Measurements from ENCODE around the gene SLC12A7. TPM values are rescaled to one million over a fixed set of nuclear protein-coding genes. Genes with fewer than 3 reads are reported as not detected.

Gene SLC12A7
- total and polyA plus RNA-seq, 2 donors: 12.2 to 23.5 TPM

DNA sequence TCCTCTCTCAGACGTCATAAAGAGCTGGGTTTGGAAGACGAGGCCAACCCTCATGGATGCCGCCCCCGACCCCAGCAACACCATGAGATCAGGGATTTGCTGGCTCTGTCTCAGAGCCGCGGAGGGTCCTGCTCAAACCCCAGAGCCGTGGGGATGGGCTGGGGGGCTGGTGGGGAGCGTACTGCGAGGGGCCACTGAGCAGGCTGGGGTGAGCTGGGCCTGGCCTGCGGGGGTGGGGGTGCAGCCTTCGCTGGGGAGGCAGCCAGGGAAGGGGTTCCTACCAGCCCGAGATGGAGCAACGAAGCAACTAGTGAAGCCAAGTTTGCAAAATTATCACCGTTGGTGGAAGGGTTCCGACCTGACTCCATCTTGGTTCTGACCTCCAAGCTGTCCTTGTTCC, 5.1 kb upstream of the SLC12A7 start:
- WGBS: 98% methylated on average over 15 of the region's 15 CpGs
- no peak overlapping the region for H3K4me3 ChIP-seq (ENCODE audit: low read length in 2 of 2)
- peaks cover 18 to 64% of the 10 kb centered on the region in 2 donors for H3K4me1 ChIP-seq (ENCODE audit: control insufficient read depth in 2 of 2, insufficient read depth in 2 of 2, low read length in 2 of 2)
- peaks cover 0 to 6% of the 10 kb centered on the region in 2 donors for H3K9me3 ChIP-seq (ENCODE audit: control insufficient read depth in 2 of 2, insufficient read depth in 1 of 2, low read length in 1 of 2)
- H3K36me3 ChIP-seq (ENCODE audit: control insufficient read depth in 2 of 2, insufficient read depth in 2 of 2, low read length in 1 of 2): no peaks in the 10 kb centered on the region
- DNase-seq (ENCODE audit: low read depth in 6 of 9, low spot score in 9 of 9): no peak
- H3K27ac ChIP-seq (ENCODE audit: low read depth in 1 of 2, low read length in 1 of 2): no peak overlapping the region
- H3K27me3 ChIP-seq (ENCODE audit: control insufficient read depth in 2 of 2, insufficient read depth in 1 of 2, low read length in 1 of 2): peaks cover 0 to 4% of the 10 kb centered on the region in 2 donors

- Histone ChIP-seq H3K36me3 (ENCODE audit: control insufficient read depth in 2 of 2, insufficient read depth in 2 of 2, low read length in 1 of 2) (no peaks in the 10 kb centered on the region), H3K27ac (ENCODE audit: low read depth in 1 of 2, low read length in 1 of 2) (no peak overlapping the region), H3K27me3 (ENCODE audit: control insufficient read depth in 2 of 2, insufficient read depth in 1 of 2, low read length in 1 of 2) (peaks cover 0 to 4% of the 10 kb centered on the region in 2 donors), H3K4me3 (ENCODE audit: low read length in 2 of 2) (no peak overlapping the region), H3K9me3 (ENCODE audit: control insufficient read depth in 2 of 2, insufficient read depth in 1 of 2, low read length in 1 of 2) (peaks cover 0 to 4% of the 10 kb centered on the region in 2 donors), H3K4me1 (ENCODE audit: control insufficient read depth in 2 of 2, insufficient read depth in 2 of 2, low read length in 2 of 2) (peaks cover 18 to 64% of the 10 kb centered on the region in 2 donors)
- WGBS: 95% methylated on average over 19 of the region's 19 CpGs
- no peak for DNase-seq (ENCODE audit: low read depth in 6 of 9, low spot score in 9 of 9)
Measured at GRCh38 chr5:1116109-1116740, 4.4 kb upstream of the SLC12A7 start.

GRCh38 chr5:1115123-1115815, 3.4 kb upstream of the SLC12A7 start:
- DNase-seq (ENCODE audit: low read depth in 6 of 9, low spot score in 9 of 9): no peak
- Histone ChIP-seq H3K9me3 (ENCODE audit: control insufficient read depth in 2 of 2, insufficient read depth in 1 of 2, low read length in 1 of 2) (no peaks in the 10 kb centered on the region), H3K36me3 (ENCODE audit: control insufficient read depth in 2 of 2, insufficient read depth in 2 of 2, low read length in 1 of 2) (no peaks in the 10 kb centered on the region), H3K27me3 (ENCODE audit: control insufficient read depth in 2 of 2, insufficient read depth in 1 of 2, low read length in 1 of 2) (peaks cover 0 to 4% of the 10 kb centered on the region in 2 donors), H3K27ac (ENCODE audit: low read depth in 1 of 2, low read length in 1 of 2) (no peak overlapping the region), H3K4me1 (ENCODE audit: control insufficient read depth in 2 of 2, insufficient read depth in 2 of 2, low read length in 2 of 2) (peaks cover 24 to 73% of the 10 kb centered on the region in 2 donors), H3K4me3 (ENCODE audit: low read length in 2 of 2) (no peak overlapping the region)
- WGBS: 86% methylated on average over 23 of the region's 23 CpGs

DNA sequence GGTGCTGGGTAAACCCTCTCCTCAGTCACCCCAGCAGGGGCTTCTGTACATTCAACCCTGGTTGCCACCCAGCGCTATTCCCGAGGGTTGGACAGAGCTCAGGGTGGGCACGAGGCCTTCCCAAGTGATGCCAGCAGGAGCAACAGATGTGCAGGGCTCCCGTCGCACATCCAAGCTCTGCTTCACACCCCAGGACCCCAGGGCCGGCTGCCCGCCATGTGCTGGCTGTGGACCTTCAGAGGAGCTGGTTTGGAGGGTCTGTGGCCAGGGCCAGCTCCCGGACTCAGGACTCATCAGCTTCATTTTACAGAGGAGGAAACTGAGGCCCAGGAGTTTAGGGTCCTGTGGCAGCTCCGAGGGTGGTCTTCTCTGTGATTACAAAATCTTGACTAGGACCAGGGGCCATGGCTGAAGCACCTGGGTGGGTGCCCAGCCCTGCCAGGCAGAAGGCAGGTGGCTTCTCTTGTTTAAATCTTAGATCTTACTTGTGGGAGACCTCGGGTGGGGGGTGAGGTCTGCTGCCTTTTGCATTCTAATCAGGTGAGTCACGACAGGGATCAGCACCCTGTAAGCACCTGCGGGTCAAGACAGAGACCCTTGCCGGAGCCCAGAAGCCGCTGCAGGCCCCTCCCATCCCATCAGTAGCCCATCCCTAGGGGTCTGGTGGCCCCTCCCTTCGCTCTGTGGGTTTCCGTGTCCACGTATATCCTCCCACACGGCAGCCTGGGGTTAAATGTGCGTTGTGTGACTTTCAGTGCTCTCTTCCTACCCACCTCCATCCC, 2.1 kb upstream of the SLC12A7 start:
- no peak for DNase-seq (ENCODE audit: low read depth in 6 of 9, low spot score in 9 of 9)
- WGBS: 78% methylated on average over 19 of the region's 19 CpGs
- Histone ChIP-seq H3K4me1 (ENCODE audit: control insufficient read depth in 2 of 2, insufficient read depth in 2 of 2, low read length in 2 of 2) (peaks cover 31 to 80% of the 10 kb centered on the region in 2 donors), H3K36me3 (ENCODE audit: control insufficient read depth in 2 of 2, insufficient read depth in 2 of 2, low read length in 1 of 2) (no peaks in the 10 kb centered on the region), H3K27ac (ENCODE audit: low read depth in 1 of 2, low read length in 1 of 2) (no peak overlapping the region), H3K4me3 (ENCODE audit: low read length in 2 of 2) (no peak overlapping the region), H3K27me3 (ENCODE audit: control insufficient read depth in 2 of 2, insufficient read depth in 1 of 2, low read length in 1 of 2) (peaks cover 0 to 7% of the 10 kb centered on the region in 2 donors), H3K9me3 (ENCODE audit: control insufficient read depth in 2 of 2, insufficient read depth in 1 of 2, low read length in 1 of 2) (no peaks in the 10 kb centered on the region)

- Histone ChIP-seq H3K27me3 (ENCODE audit: control insufficient read depth in 2 of 2, insufficient read depth in 1 of 2, low read length in 1 of 2) (peaks cover 0 to 11% of the 10 kb centered on the region in 2 donors), H3K9me3 (ENCODE audit: control insufficient read depth in 2 of 2, insufficient read depth in 1 of 2, low read length in 1 of 2) (peaks cover 0 to 5% of the 10 kb centered on the region in 2 donors), H3K36me3 (ENCODE audit: control insufficient read depth in 2 of 2, insufficient read depth in 2 of 2, low read length in 1 of 2) (no peaks in the 10 kb centered on the region), H3K4me1 (ENCODE audit: control insufficient read depth in 2 of 2, insufficient read depth in 2 of 2, low read length in 2 of 2) (peaks cover 32 to 80% of the 10 kb centered on the region in 2 donors), H3K27ac (ENCODE audit: low read depth in 1 of 2, low read length in 1 of 2) (no peak overlapping the region), H3K4me3 (ENCODE audit: low read length in 2 of 2) (no peak overlapping the region)
- 67% methylated on average over 5 of the region's 5 CpGs for WGBS
- DNase-seq (ENCODE audit: low read depth in 6 of 9, low spot score in 9 of 9): no peak
Measured at GRCh38 chr5:1113332-1113690, 1.4 kb upstream of the SLC12A7 start.

GRCh38 chr5:1112596-1113331, 901 bp upstream of the SLC12A7 start:
- H3K36me3 ChIP-seq (ENCODE audit: control insufficient read depth in 2 of 2, insufficient read depth in 2 of 2, low read length in 1 of 2): no peaks in the 10 kb centered on the region
- peaks cover 0 to 5% of the 10 kb centered on the region in 2 donors for H3K9me3 ChIP-seq (ENCODE audit: control insufficient read depth in 2 of 2, insufficient read depth in 1 of 2, low read length in 1 of 2)
- H3K4me3 ChIP-seq (ENCODE audit: low read length in 2 of 2): no peak overlapping the region
- no peak overlapping the region for H3K27ac ChIP-seq (ENCODE audit: low read depth in 1 of 2, low read length in 1 of 2)
- H3K27me3 ChIP-seq (ENCODE audit: control insufficient read depth in 2 of 2, insufficient read depth in 1 of 2, low read length in 1 of 2): peaks cover 0 to 9% of the 10 kb centered on the region in 2 donors
- peaks cover 35 to 80% of the 10 kb centered on the region in 2 donors for H3K4me1 ChIP-seq (ENCODE audit: control insufficient read depth in 2 of 2, insufficient read depth in 2 of 2, low read length in 2 of 2)
- WGBS: 26% methylated on average over 13 of the region's 13 CpGs
- peak in 1 of 9 donors; percentile 53 for DNase-seq (ENCODE audit: low read depth in 6 of 9, low spot score in 9 of 9)

DNA sequence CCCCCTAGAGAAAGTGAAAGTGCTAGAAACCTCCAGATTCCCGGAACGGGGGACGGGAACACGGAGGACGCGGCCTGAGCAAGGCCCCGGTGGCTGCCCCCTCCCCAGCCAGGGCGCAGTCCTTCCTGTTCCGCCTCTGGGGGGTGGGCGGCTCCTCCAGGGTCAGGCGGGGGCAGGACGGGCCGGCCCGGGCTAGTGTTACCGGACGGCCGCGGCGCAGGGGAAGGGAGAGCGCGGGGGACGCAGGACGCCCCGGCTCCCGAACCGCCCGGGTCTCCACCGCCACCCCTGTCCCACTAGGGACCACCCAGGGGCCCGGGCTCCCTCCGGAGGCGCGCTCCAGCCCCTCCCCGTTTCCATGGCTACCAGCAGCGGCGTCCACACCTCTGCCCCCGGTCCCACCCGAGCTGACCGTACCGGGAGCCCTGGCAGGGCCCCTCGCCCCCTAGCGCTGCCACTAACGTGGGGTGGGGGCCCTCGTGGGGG, 579 bp downstream of the SLC12A7 start:
- under 1% methylated on average over 43 of the region's 43 CpGs for WGBS
- H3K36me3 ChIP-seq (ENCODE audit: control insufficient read depth in 2 of 2, insufficient read depth in 2 of 2, low read length in 1 of 2): no peaks in the 10 kb centered on the region
- peak overlapping the region; percentile 57 to 62 for H3K27ac ChIP-seq (ENCODE audit: low read depth in 1 of 2, low read length in 1 of 2)
- H3K27me3 ChIP-seq (ENCODE audit: control insufficient read depth in 2 of 2, insufficient read depth in 1 of 2, low read length in 1 of 2): peaks cover 0 to 9% of the 10 kb centered on the region in 2 donors
- peaks cover 0 to 5% of the 10 kb centered on the region in 2 donors for H3K9me3 ChIP-seq (ENCODE audit: control insufficient read depth in 2 of 2, insufficient read depth in 1 of 2, low read length in 1 of 2)
- DNase-seq (ENCODE audit: low read depth in 6 of 9, low spot score in 9 of 9): peak in 1 of 9 donors; percentile 47
- H3K4me1 ChIP-seq (ENCODE audit: control insufficient read depth in 2 of 2, insufficient read depth in 2 of 2, low read length in 2 of 2): peaks cover 46 to 80% of the 10 kb centered on the region in 2 donors
- peak overlapping the region; percentile 73 to 82 for H3K4me3 ChIP-seq (ENCODE audit: low read length in 2 of 2)

GRCh38 chr5:1110307-1111240, 1.3 kb downstream of the SLC12A7 start:
- no peak for DNase-seq (ENCODE audit: low read depth in 6 of 9, low spot score in 9 of 9)
- H3K36me3 ChIP-seq (ENCODE audit: control insufficient read depth in 2 of 2, insufficient read depth in 2 of 2, low read length in 1 of 2): no peaks in the 10 kb centered on the region
- peaks cover 0 to 5% of the 10 kb centered on the region in 2 donors for H3K9me3 ChIP-seq (ENCODE audit: control insufficient read depth in 2 of 2, insufficient read depth in 1 of 2, low read length in 1 of 2)
- peaks cover 0 to 7% of the 10 kb centered on the region in 2 donors for H3K27me3 ChIP-seq (ENCODE audit: control insufficient read depth in 2 of 2, insufficient read depth in 1 of 2, low read length in 1 of 2)
- H3K27ac ChIP-seq (ENCODE audit: low read depth in 1 of 2, low read length in 1 of 2): peak overlapping the region; percentile 57 to 62
- H3K4me1 ChIP-seq (ENCODE audit: control insufficient read depth in 2 of 2, insufficient read depth in 2 of 2, low read length in 2 of 2): peaks cover 51 to 84% of the 10 kb centered on the region in 2 donors
- WGBS: 54% methylated on average over 35 of the region's 35 CpGs
- H3K4me3 ChIP-seq (ENCODE audit: low read length in 2 of 2): peak overlapping the region; percentile 73 to 82
